ENCODE data around the gene KRT10. TPM values are rescaled to one million over a fixed set of nuclear protein-coding genes. Genes with fewer than 3 reads are reported as not detected.

The KRT10 gene
- total RNA-seq, 1 experiment from 2014 or later = 62.3 TPM

DNA sequence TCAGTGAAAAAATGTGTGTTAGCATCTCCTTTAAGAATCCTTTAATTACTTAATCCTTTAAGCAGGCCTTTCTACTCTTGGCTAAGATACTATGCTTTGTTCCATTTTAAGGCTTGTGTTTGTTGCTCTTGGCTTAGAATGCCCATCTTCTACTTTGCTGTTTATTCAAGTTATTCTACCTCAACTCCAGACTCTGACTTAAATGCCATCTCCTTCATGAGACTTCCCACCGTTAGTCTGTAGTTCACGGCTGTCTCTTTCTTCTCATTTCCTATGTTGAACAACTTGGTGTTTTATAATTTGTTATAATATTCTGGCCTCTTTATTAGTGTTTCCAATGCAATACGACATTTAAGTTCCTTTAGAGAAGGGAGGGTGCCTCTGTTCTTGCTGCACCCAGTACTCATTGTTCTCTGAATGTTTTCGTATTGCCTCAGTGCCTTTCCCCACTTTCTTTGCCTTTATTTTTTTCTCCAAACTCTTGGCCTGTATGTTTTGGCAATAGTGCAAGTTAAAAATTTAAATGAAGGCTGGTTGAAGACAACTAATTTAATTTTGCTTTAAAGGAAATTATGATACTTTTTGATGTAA, 6.1 kb upstream of the KRT10 start:
- H4K20me1 ChIP-seq (ENCODE audit: insufficient read depth) = no peaks in the 10 kb centered on the region
- no peak overlapping the region for H3K4me3 ChIP-seq (replicated peaks in 1 of 2; ENCODE audit: low read depth in 1 of 2, low read length in 2 of 2)
- peaks cover 3 to 34% of the 10 kb centered on the region in 2 experiments; a peak in 3 of 4 replicates for H3K4me1 ChIP-seq (ENCODE audit: control insufficient read depth in 1 of 2, insufficient read depth in 2 of 2, low read length in 2 of 2)
- H3K79me2 ChIP-seq (ENCODE audit: insufficient read depth, low read length) = peaks cover 63% of the 10 kb centered on the region
- ChIA-PET POLR2A (interaction anchor here (0.8 kb wide), 1 partner anchor 860 kb away, joined by 3 read pairs; the partner anchor contains the start of gene EIF1), RAD21 (ENCODE audit: low non-redundant PET in 1 of 2, low total read pairs in 2 of 2, uncharacterized antibody in 2 of 2, unreplicated experiment in 2 of 2) (no interaction called here), CTCF (no interaction called here)
- H2AFZ ChIP-seq (ENCODE audit: low read depth, low read length, poor library complexity, severe bottlenecking) = no peak overlapping the region
- peak; percentile 26; the same call in 1 of the 2 replicates for ATAC-seq
- H3K4me2 ChIP-seq (ENCODE audit: low read length) = peak overlapping the region; percentile 27; the same call in 1 of the 2 replicates
- no peaks in the 10 kb centered on the region for H3K9me2 ChIP-seq (ENCODE audit: insufficient read depth)
- TF ChIP-seq POLR2AphosphoS5 (IDR thresholded peaks at IDR 0.05; ENCODE audit: low read depth, low read length) = no peak
- TF ChIP-seq POLR2A (IDR thresholded peaks at IDR 0.05; ENCODE audit: borderline replicate concordance, extremely low read depth, insufficient read depth, insufficient read length) = no peak
- TF ChIP-seq, protein P1, sequence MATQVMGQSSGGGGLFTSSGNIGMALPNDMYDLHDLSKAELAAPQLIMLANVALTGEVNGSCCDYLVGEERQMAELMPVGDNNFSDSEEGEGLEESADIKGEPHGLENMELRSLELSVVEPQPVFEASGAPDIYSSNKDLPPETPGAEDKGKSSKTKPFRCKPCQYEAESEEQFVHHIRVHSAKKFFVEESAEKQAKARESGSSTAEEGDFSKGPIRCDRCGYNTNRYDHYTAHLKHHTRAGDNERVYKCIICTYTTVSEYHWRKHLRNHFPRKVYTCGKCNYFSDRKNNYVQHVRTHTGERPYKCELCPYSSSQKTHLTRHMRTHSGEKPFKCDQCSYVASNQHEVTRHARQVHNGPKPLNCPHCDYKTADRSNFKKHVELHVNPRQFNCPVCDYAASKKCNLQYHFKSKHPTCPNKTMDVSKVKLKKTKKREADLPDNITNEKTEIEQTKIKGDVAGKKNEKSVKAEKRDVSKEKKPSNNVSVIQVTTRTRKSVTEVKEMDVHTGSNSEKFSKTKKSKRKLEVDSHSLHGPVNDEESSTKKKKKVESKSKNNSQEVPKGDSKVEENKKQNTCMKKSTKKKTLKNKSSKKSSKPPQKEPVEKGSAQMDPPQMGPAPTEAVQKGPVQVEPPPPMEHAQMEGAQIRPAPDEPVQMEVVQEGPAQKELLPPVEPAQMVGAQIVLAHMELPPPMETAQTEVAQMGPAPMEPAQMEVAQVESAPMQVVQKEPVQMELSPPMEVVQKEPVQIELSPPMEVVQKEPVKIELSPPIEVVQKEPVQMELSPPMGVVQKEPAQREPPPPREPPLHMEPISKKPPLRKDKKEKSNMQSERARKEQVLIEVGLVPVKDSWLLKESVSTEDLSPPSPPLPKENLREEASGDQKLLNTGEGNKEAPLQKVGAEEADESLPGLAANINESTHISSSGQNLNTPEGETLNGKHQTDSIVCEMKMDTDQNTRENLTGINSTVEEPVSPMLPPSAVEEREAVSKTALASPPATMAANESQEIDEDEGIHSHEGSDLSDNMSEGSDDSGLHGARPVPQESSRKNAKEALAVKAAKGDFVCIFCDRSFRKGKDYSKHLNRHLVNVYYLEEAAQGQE (IDR thresholded peaks at IDR 0.05; ENCODE audit: low read depth) = no peak
- no peak for TF ChIP-seq SIN3A (IDR thresholded peaks at IDR 0.05; ENCODE audit: low read depth)
- no peak for TF ChIP-seq CTCF (IDR thresholded peaks at IDR 0.05 in 2 of 3, conservative IDR thresholded peaks at IDR 0.05 in 1 of 3; ENCODE audit: borderline replicate concordance in 1 of 3, insufficient read depth in 1 of 3, low read depth in 2 of 3, low read length in 2 of 3)
- TF ChIP-seq ZNF274 (IDR thresholded peaks at IDR 0.05; ENCODE audit: low read depth, low read length) = no peak
- TF ChIP-seq, protein P2, sequence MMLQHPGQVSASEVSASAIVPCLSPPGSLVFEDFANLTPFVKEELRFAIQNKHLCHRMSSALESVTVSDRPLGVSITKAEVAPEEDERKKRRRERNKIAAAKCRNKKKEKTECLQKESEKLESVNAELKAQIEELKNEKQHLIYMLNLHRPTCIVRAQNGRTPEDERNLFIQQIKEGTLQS (IDR thresholded peaks at IDR 0.05) = no peak
- TF ChIP-seq FOSL1 (IDR thresholded peaks at IDR 0.05; ENCODE audit: low read depth) = no peak
- no peak for TF ChIP-seq ELF1 (IDR thresholded peaks at IDR 0.05; ENCODE audit: borderline replicate concordance, low read depth)
- no peak for TF ChIP-seq EGR1 (IDR thresholded peaks at IDR 0.05; ENCODE audit: low read depth)
- TF ChIP-seq TCF7L2 (IDR thresholded peaks at IDR 0.05; ENCODE audit: borderline replicate concordance, extremely low read depth, insufficient read depth, insufficient read length) = no peak
- TF ChIP-seq CEBPB (IDR thresholded peaks at IDR 0.05; ENCODE audit: low read depth) = no peak
- no peak for TF ChIP-seq EZH2phosphoT487 (IDR thresholded peaks at IDR 0.05; ENCODE audit: borderline replicate concordance)
- TF ChIP-seq SP1 (IDR thresholded peaks at IDR 0.05; ENCODE audit: low read depth) = no peak
- H3K27ac ChIP-seq (ENCODE audit: low read depth, low read length) = peak overlapping the region; percentile 52; the same call in 1 of the 2 replicates
- no peak for DNase-seq (ENCODE audit: low read depth, low spot score)
- H3K9me3 ChIP-seq (ENCODE audit: control insufficient read depth in 1 of 2, insufficient read depth in 1 of 2, low read depth in 1 of 2, low read length in 2 of 2) = no peaks in the 10 kb centered on the region
- intact Hi-C loops (cut with micrococcal nuclease) = no loop called here
- H3K36me3 ChIP-seq (ENCODE audit: control insufficient read depth in 1 of 2, insufficient read depth in 2 of 2, low read length in 2 of 2) = peaks cover 0 to 4% of the 10 kb centered on the region in 2 experiments; a peak in 1 of 4 replicates
- H3K9ac ChIP-seq (ENCODE audit: low read length) = peak overlapping the region; percentile 19
- no TSS peak for BruUV-seq (replicated peaks)
- no peaks in the 10 kb centered on the region for H3K27me3 ChIP-seq (ENCODE audit: insufficient read depth, low read length)
